PC-9 (cell line): ENCODE results near the gene OR4D6.

Source experiments
- EZH2 ChIP-seq: fragments of 200-600 bp; sonication (generic); IDR thresholded peaks from 2 replicates; pipeline ENCODE4 v1.8.0; 2017; ENCODE audit warnings: antibody characterized with exemption, low read depth
- TF ChIP-seq, protein P1 (sequence below): fragments of 200-600 bp; sonication (generic); conservative IDR thresholded peaks from 2 replicates; pipeline ENCODE4 v1.6.1; 2017; ENCODE audit warnings: mixed run types, antibody characterized with exemption, mild to moderate bottlenecking, moderate library complexity

DNA sequence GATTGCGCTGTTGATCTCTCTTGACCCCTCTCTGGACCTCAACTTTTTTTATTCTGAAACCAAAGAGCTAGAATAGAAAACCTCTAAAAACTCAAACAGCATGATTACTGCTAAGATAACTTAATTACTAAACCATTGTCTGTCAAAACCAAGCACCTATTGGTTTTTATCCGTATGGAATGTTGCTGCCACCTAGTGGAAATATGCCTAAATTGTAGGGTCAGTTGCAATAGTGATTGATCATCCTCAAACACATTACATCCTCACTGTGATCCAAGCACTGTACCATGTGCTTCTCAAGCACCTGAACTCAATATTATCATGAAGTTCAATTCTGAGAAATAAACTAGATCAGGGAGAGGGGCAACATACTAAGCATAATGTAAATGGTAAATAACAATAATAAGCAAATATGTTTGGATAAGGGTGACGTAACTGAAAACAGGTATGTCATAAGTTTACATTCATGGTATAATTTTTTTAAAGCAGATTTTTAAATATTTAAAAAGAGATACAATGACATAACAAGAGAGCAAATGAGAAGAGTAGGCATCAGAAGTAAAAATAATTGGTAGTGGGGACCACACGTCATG is 26.7 kb upstream of the OR4D6 start:
- TF ChIP-seq, protein P1, sequence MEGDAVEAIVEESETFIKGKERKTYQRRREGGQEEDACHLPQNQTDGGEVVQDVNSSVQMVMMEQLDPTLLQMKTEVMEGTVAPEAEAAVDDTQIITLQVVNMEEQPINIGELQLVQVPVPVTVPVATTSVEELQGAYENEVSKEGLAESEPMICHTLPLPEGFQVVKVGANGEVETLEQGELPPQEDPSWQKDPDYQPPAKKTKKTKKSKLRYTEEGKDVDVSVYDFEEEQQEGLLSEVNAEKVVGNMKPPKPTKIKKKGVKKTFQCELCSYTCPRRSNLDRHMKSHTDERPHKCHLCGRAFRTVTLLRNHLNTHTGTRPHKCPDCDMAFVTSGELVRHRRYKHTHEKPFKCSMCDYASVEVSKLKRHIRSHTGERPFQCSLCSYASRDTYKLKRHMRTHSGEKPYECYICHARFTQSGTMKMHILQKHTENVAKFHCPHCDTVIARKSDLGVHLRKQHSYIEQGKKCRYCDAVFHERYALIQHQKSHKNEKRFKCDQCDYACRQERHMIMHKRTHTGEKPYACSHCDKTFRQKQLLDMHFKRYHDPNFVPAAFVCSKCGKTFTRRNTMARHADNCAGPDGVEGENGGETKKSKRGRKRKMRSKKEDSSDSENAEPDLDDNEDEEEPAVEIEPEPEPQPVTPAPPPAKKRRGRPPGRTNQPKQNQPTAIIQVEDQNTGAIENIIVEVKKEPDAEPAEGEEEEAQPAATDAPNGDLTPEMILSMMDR, result peak; percentile 94
- no peak for TF ChIP-seq EZH2
